ENCODE measurements around the gene KDM8.
"Not testable (repeated sequence)": the region's sequence is repeated elsewhere in the genome, so short reads cannot be mapped to it uniquely, and the experiment has no call there.

KDM8 gene

DNA sequence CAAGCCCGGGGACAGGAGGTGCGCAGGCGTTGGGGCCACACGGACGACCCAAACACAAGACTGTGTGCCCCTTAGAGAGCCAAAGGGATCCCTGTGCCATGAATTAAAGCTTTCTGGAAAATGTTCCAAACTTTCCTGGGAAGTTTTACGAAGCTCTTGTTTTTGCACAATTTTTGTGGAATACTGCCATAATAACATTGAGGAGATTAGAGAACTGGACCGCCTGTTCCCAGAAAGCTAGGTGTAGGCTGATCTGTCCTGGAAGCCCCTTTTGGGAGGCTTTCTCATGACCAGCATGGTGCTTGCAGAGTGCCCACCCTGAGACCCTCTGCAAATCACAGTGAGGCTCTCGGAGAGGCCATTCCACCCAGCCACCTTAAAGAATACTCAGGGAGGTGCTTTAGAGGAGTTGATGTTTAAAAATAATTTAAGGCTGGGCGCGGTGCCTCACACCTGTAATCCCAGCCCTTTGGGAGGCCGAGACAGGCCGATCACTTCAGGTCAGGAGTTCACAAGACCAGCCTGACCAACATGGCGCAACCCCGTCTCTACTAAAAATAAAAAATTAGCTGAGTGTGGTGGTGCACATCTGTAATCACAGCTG lies 1.1 kb downstream of the KDM8 start:
- peak overlapping the region; percentile 75 for H3K4me3 ChIP-seq (ENCODE audit: extremely low read depth, insufficient read depth, low read length, poor library complexity, severe bottlenecking)
- H3K9me3 ChIP-seq (ENCODE audit: control insufficient read depth, low read length), result no peaks in the 10 kb centered on the region
- H3K4me1 ChIP-seq (ENCODE audit: control insufficient read depth, insufficient read depth, low read length, poor library complexity, severe bottlenecking), result peaks cover 6% of the 10 kb centered on the region
- peak overlapping the region; percentile 98 for H3K27ac ChIP-seq (ENCODE audit: low read depth, low read length, severe bottlenecking)
- H3K36me3 ChIP-seq (ENCODE audit: control insufficient read depth, insufficient read depth, low read length), result no peaks in the 10 kb centered on the region
- 55 to 57% methylated on average over 12 of the region's 14 CpGs for WGBS, 2 experiments (ENCODE audit: insufficient coverage in 2 of 2)

DNA sequence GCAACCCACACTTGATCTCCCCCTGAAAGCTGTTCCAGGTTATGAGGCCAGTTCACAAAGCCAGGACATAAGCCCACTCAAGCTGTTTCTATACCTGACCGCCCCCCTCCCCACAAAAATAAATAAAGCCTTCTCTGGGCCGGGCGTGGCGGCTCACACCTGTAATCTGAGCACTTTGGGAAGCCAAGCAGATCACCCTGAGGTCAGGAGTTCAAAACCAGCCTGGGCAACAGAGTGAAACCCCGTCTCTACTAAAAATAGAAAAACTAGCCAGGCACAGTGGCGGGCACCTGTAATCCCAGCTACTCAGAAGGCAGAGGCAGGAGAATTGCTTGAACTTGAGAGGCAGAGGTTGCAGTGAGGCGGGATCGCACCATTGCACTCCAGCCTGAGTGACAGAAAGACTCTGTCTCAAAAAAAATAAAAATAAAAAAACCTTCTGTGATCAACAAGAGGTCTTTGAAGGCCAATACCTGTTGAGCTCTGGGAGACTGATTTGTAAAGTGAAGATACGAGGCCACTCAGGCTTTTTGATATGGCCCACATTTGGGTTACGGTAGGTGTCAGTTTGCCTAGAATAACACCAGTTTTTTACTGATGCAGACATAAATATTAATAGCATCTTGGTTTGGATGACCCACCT lies 2.2 kb downstream of the KDM8 start:
- 94 to 100% methylated on average over 3 to 4 of the region's 10 CpGs for WGBS, 2 experiments (ENCODE audit: insufficient coverage in 2 of 2)
- Histone ChIP-seq H3K4me3 (ENCODE audit: extremely low read depth, insufficient read depth, low read length, poor library complexity, severe bottlenecking) (no peak overlapping the region), H3K4me1 (ENCODE audit: control insufficient read depth, insufficient read depth, low read length, poor library complexity, severe bottlenecking) (peaks cover 6% of the 10 kb centered on the region), H3K9me3 (ENCODE audit: control insufficient read depth, low read length) (no peaks in the 10 kb centered on the region), H3K36me3 (ENCODE audit: control insufficient read depth, insufficient read depth, low read length) (peaks cover 3% of the 10 kb centered on the region), H3K27ac (ENCODE audit: low read depth, low read length, severe bottlenecking) (no peak overlapping the region)

GRCh38 chr16:27207121-27207520 lies 3.8 kb downstream of the KDM8 start:
- not testable (repeated sequence) for H3K27ac ChIP-seq (ENCODE audit: low read depth, low read length, severe bottlenecking)
- 88 to 94% methylated on average over 9 to 10 of the region's 10 CpGs for WGBS, 2 experiments (ENCODE audit: insufficient coverage in 2 of 2)

GRCh38 chr16:27208081-27208680 lies 4.9 kb downstream of the KDM8 start:
- H3K4me3 ChIP-seq (ENCODE audit: extremely low read depth, insufficient read depth, low read length, poor library complexity, severe bottlenecking), result no peak overlapping the region
- H3K36me3 ChIP-seq (ENCODE audit: control insufficient read depth, insufficient read depth, low read length), result peaks cover 10% of the 10 kb centered on the region
- H3K4me1 ChIP-seq (ENCODE audit: control insufficient read depth, insufficient read depth, low read length, poor library complexity, severe bottlenecking), result peaks cover 6% of the 10 kb centered on the region
- WGBS, 2 experiments (ENCODE audit: insufficient coverage in 2 of 2), result 92 to 99% methylated on average over 6 to 8 of the region's 8 CpGs
- no peak overlapping the region for H3K27ac ChIP-seq (ENCODE audit: low read depth, low read length, severe bottlenecking)
- H3K9me3 ChIP-seq (ENCODE audit: control insufficient read depth, low read length), result no peaks in the 10 kb centered on the region

More at GRCh38 chr16:27207121-27207520, 3.8 kb downstream of the KDM8 start:
- H3K36me3 ChIP-seq (ENCODE audit: control insufficient read depth, insufficient read depth, low read length); H3K4me3 ChIP-seq (ENCODE audit: extremely low read depth, insufficient read depth, low read length, poor library complexity, severe bottlenecking); H3K9me3 ChIP-seq (ENCODE audit: control insufficient read depth, low read length); H3K4me1 ChIP-seq (ENCODE audit: control insufficient read depth, insufficient read depth, low read length, poor library complexity, severe bottlenecking): not testable (repeated sequence)

GRCh38 chr16:27208796-27209195 lies 5.5 kb downstream of the KDM8 start:
- Histone ChIP-seq H3K4me1 (ENCODE audit: control insufficient read depth, insufficient read depth, low read length, poor library complexity, severe bottlenecking) (peaks cover 6% of the 10 kb centered on the region), H3K4me3 (ENCODE audit: extremely low read depth, insufficient read depth, low read length, poor library complexity, severe bottlenecking) (no peak overlapping the region), H3K9me3 (ENCODE audit: control insufficient read depth, low read length) (no peaks in the 10 kb centered on the region), H3K27ac (ENCODE audit: low read depth, low read length, severe bottlenecking) (no peak overlapping the region), H3K36me3 (ENCODE audit: control insufficient read depth, insufficient read depth, low read length) (peaks cover 10% of the 10 kb centered on the region)
- 93% methylated on average over 3 of the region's 3 CpGs for WGBS, 2 experiments (ENCODE audit: insufficient coverage in 2 of 2)

GRCh38 chr16:27209591-27209990 lies 6.3 kb downstream of the KDM8 start:
- H3K27ac ChIP-seq (ENCODE audit: low read depth, low read length, severe bottlenecking), result no peak overlapping the region
- peaks cover under 1% of the 10 kb centered on the region for H3K4me1 ChIP-seq (ENCODE audit: control insufficient read depth, insufficient read depth, low read length, poor library complexity, severe bottlenecking)
- no peak overlapping the region for H3K4me3 ChIP-seq (ENCODE audit: extremely low read depth, insufficient read depth, low read length, poor library complexity, severe bottlenecking)
- no peaks in the 10 kb centered on the region for H3K9me3 ChIP-seq (ENCODE audit: control insufficient read depth, low read length)
- 86 to 91% methylated on average over 8 of the region's 8 CpGs for WGBS, 2 experiments (ENCODE audit: insufficient coverage in 2 of 2)
- peaks cover 10% of the 10 kb centered on the region for H3K36me3 ChIP-seq (ENCODE audit: control insufficient read depth, insufficient read depth, low read length)

DNA sequence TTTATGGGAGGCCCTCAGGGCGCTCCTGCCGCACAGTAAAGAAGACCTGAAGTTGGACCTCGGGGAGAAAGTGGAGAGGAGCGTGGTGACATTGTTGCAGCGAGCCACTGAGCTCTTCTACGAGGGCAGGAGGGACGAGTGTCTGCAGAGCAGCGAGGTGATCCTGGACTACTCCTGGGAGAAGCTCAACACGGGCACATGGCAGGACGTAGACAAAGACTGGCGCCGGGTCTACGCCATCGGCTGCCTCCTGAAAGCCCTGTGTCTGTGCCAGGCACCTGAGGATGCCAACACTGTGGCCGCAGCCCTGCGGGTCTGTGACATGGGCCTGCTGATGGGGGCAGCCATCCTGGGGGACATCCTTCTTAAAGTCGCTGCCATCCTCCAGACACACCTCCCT lies 6.8 kb downstream of the KDM8 start:
- WGBS, 2 experiments (ENCODE audit: insufficient coverage in 2 of 2), result 92 to 94% methylated on average over 13 to 16 of the region's 17 CpGs

DNA sequence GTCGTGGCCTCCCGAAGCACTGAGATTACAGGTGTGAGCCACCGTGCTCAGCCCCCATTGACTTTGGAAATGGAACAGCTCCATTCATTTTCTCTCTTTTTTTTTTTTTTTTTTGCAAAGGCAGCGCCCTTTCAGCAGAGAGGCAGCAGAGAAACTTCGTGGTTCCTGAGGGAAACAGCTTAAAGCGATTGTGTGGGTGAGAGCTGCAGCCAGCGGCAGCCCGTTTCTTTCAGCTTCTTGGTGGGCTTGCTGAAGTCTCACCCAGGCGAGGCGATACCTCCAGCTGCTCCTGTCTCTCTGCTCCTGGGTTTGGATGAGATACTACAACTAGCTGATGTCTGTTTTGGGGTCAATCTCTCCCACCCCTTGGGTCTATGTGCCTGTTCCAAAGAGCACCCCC lies 7.7 kb downstream of the KDM8 start:
- WGBS, 2 experiments (ENCODE audit: insufficient coverage in 2 of 2), result 97 to 100% methylated on average over 3 to 9 of the region's 10 CpGs
- Histone ChIP-seq H3K4me1 (ENCODE audit: control insufficient read depth, insufficient read depth, low read length, poor library complexity, severe bottlenecking) (no peaks in the 10 kb centered on the region), H3K36me3 (ENCODE audit: control insufficient read depth, insufficient read depth, low read length) (peaks cover 10% of the 10 kb centered on the region), H3K9me3 (ENCODE audit: control insufficient read depth, low read length) (no peaks in the 10 kb centered on the region), H3K4me3 (ENCODE audit: extremely low read depth, insufficient read depth, low read length, poor library complexity, severe bottlenecking) (no peak overlapping the region), H3K27ac (ENCODE audit: low read depth, low read length, severe bottlenecking) (no peak overlapping the region)

More for the DNA sequence above, 6.8 kb downstream of the KDM8 start:
- Histone ChIP-seq H3K27ac (ENCODE audit: low read depth, low read length, severe bottlenecking) (no peak overlapping the region), H3K4me3 (ENCODE audit: extremely low read depth, insufficient read depth, low read length, poor library complexity, severe bottlenecking) (no peak overlapping the region), H3K9me3 (ENCODE audit: control insufficient read depth, low read length) (no peaks in the 10 kb centered on the region), H3K4me1 (ENCODE audit: control insufficient read depth, insufficient read depth, low read length, poor library complexity, severe bottlenecking) (no peaks in the 10 kb centered on the region), H3K36me3 (ENCODE audit: control insufficient read depth, insufficient read depth, low read length) (peaks cover 10% of the 10 kb centered on the region)

GRCh38 chr16:27214084-27214961 lies 11.0 kb downstream of the KDM8 start:
- no peak overlapping the region for H3K27ac ChIP-seq (ENCODE audit: low read depth, low read length, severe bottlenecking)
- H3K9me3 ChIP-seq (ENCODE audit: control insufficient read depth, low read length), result no peaks in the 10 kb centered on the region
- 95 to 96% methylated on average over 17 to 18 of the region's 19 CpGs for WGBS, 2 experiments (ENCODE audit: insufficient coverage in 2 of 2)
- H3K36me3 ChIP-seq (ENCODE audit: control insufficient read depth, insufficient read depth, low read length), result peaks cover 10% of the 10 kb centered on the region
- H3K4me1 ChIP-seq (ENCODE audit: control insufficient read depth, insufficient read depth, low read length, poor library complexity, severe bottlenecking), result no peaks in the 10 kb centered on the region
- H3K4me3 ChIP-seq (ENCODE audit: extremely low read depth, insufficient read depth, low read length, poor library complexity, severe bottlenecking), result no peak overlapping the region

DNA sequence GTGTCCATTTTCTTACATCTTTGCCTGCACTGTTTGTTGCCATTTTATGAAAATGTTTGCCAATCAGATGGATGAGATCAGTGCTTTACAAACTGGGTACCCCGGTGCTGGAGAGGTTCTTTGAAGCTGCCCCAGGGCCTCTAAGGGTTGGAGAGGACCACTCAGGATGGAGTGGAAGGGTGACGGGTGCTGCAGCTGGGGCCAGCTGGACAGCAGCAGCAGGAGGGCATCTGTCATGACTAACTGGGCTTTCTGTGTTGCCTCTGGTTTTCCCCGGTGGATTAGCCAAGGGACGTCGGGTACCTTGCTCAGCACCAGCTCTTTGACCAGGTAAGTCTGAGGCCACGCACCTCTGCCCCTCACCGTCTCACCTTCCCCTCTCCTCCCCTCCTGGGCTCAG lies 12.3 kb downstream of the KDM8 start:
- Histone ChIP-seq H3K4me3 (ENCODE audit: extremely low read depth, insufficient read depth, low read length, poor library complexity, severe bottlenecking) (no peak overlapping the region), H3K36me3 (ENCODE audit: control insufficient read depth, insufficient read depth, low read length) (peaks cover 12% of the 10 kb centered on the region), H3K9me3 (ENCODE audit: control insufficient read depth, low read length) (no peaks in the 10 kb centered on the region), H3K4me1 (ENCODE audit: control insufficient read depth, insufficient read depth, low read length, poor library complexity, severe bottlenecking) (no peaks in the 10 kb centered on the region), H3K27ac (ENCODE audit: low read depth, low read length, severe bottlenecking) (no peak overlapping the region)
- 96 to 98% methylated on average over 5 of the region's 7 CpGs for WGBS, 2 experiments (ENCODE audit: insufficient coverage in 2 of 2)

Data from mesodermal cell (in vitro differentiated cells).